Progenitor cell of endocrine pancreas (in vitro differentiated cells): ENCODE measurements around the gene EIF2AK3. TPM values are rescaled to one million over a fixed set of nuclear protein-coding genes. Genes with fewer than 3 reads are reported as not detected.

Experiments
- DNase-seq: peaks from one replicate; pipeline ENCODE4 v3.0.0; 2021; ENCODE audit warnings: low spot score; ENCODE audit not compliant: unreplicated experiment
- H3K27ac Mint-ChIP-seq: 2 replicates; pipeline ENCODE4 v1.8.0; 2021; ENCODE audit warnings: mild to moderate bottlenecking, moderate library complexity, mixed read lengths
- H3K27me3 Mint-ChIP-seq: 2 replicates; pipeline ENCODE4 v1.8.0; 2021; ENCODE audit warnings: mixed read lengths
- H3K36me3 Mint-ChIP-seq: 2 replicates; pipeline ENCODE4 v1.8.0; 2022; ENCODE audit warnings: mixed read lengths; ENCODE audit not compliant: insufficient read depth
- H3K4me1 Mint-ChIP-seq: 2 replicates; pipeline ENCODE4 v1.8.0; 2021; ENCODE audit warnings: low read depth, mixed read lengths
- H3K4me3 Mint-ChIP-seq: 2 replicates; pipeline ENCODE4 v1.8.0; 2021; ENCODE audit warnings: low read depth, mild to moderate bottlenecking, moderate library complexity, mixed read lengths
- H3K9me3 Mint-ChIP-seq: 2 replicates; pipeline ENCODE4 v1.8.0; 2021; ENCODE audit warnings: low read depth, mixed read lengths
- total RNA-seq: library from RNA; stranded (reverse); gene quantifications from 2 replicates; pipeline ENCODE4 v1.2.1, GENCODE V29; 2021
- TF ChIP-seq, protein P1 (sequence below): fragments of 200-600 bp; sonication (generic); IDR thresholded peaks from one replicate; pipeline ENCODE4 v1.5.0; 2021; ENCODE audit warnings: antibody characterized with exemption, mild to moderate bottlenecking; ENCODE audit not compliant: unreplicated experiment

The EIF2AK3 gene
- total RNA-seq, 1 donor from 2014 or later = 20.5 TPM

DNA sequence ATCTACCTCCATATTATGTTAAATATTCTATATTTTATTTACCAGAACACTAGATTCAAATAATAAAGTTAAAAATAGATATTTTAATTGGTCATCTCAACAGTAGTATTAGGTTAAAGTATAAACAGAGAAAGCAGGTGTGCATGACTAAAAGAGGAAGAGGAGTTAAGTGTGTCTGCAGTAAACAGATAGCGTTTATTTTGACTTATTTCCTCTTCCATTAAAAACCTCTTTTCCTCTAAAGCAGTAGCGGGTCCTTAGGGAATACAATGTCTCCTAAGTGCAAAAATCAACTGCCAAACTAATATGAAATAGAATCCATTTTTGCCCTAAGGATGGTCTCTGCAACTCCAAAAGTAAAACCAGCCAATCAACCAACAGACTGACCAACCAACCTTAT lies 27.7 kb downstream of the EIF2AK3 start:
- Mint-ChIP-seq H3K9me3 (no peaks in the 10 kb centered on the region), H3K4me3 (no peak overlapping the region), H3K27me3 (no peaks in the 10 kb centered on the region), H3K36me3 (peaks cover 3% of the 10 kb centered on the region), H3K4me1 (peaks cover 20% of the 10 kb centered on the region), H3K27ac (peak overlapping the region; percentile 89)
- TF ChIP-seq, protein P1, sequence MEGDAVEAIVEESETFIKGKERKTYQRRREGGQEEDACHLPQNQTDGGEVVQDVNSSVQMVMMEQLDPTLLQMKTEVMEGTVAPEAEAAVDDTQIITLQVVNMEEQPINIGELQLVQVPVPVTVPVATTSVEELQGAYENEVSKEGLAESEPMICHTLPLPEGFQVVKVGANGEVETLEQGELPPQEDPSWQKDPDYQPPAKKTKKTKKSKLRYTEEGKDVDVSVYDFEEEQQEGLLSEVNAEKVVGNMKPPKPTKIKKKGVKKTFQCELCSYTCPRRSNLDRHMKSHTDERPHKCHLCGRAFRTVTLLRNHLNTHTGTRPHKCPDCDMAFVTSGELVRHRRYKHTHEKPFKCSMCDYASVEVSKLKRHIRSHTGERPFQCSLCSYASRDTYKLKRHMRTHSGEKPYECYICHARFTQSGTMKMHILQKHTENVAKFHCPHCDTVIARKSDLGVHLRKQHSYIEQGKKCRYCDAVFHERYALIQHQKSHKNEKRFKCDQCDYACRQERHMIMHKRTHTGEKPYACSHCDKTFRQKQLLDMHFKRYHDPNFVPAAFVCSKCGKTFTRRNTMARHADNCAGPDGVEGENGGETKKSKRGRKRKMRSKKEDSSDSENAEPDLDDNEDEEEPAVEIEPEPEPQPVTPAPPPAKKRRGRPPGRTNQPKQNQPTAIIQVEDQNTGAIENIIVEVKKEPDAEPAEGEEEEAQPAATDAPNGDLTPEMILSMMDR = no peak
- no peak for DNase-seq

DNA sequence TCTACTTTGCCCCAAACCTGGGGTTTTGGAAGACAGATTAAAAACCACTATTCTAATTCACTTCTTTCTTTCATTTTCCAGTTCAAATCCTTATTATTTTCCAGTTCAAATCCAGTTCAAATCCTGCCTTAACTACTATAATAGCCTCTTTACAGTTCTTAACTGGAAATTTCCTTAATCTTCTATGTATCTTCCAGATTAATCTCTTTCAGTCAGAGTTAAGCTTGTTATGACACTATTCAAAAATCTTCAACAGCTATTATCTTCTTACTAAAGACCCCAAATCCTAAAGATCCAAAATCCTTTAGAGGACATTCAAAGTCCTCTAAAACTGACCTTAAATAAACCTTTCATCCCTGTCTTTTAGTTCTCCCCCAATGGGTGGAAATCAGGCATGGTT lies 30.1 kb downstream of the EIF2AK3 start:
- TF ChIP-seq, protein P1 = no peak
- H3K27ac Mint-ChIP-seq = no peak overlapping the region
- no peak overlapping the region for H3K4me3 Mint-ChIP-seq
- H3K4me1 Mint-ChIP-seq = peaks cover 20% of the 10 kb centered on the region
- DNase-seq = no peak
- H3K9me3 Mint-ChIP-seq = no peaks in the 10 kb centered on the region
- H3K27me3 Mint-ChIP-seq = no peaks in the 10 kb centered on the region
- peaks cover 8% of the 10 kb centered on the region for H3K36me3 Mint-ChIP-seq

DNA sequence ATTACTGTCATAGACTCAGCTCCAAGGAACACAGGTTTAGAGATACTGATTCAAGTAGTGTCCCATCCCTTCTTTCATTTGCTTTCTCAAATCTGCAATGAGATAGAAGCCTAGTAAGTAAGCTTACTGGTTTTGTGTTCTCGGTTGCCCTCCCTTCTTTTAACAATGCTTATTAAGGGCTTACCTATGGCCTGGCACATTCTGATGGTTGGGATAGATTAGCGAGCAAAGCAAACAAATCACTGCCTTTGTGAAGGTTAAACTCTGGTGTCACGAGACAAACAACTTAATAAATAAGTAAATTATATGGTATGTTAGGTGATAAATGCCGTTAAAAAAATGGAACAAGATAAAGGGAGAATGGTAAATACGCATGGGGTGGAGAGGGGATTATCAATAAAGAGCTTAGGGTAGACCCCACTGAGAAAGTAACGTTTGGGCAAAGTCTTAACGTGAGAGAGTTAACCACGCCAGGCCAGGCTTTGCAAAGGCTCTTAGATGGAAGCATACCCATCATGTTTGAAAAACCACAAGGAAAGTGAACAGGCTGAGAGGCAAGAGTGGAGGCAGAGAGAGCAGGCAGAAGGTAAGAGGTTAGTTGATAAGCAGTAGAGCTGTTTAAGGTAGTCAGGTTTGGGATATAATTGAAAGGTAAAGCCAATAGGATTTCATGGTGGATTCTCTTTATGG lies 31.0 kb downstream of the EIF2AK3 start:
- no peak overlapping the region for H3K4me3 Mint-ChIP-seq
- H3K4me1 Mint-ChIP-seq = peaks cover 20% of the 10 kb centered on the region
- H3K27me3 Mint-ChIP-seq = no peaks in the 10 kb centered on the region
- DNase-seq = no peak
- H3K27ac Mint-ChIP-seq = peak overlapping the region; percentile 80
- peaks cover 8% of the 10 kb centered on the region for H3K36me3 Mint-ChIP-seq
- no peaks in the 10 kb centered on the region for H3K9me3 Mint-ChIP-seq
- TF ChIP-seq, protein P1 = no peak

DNA sequence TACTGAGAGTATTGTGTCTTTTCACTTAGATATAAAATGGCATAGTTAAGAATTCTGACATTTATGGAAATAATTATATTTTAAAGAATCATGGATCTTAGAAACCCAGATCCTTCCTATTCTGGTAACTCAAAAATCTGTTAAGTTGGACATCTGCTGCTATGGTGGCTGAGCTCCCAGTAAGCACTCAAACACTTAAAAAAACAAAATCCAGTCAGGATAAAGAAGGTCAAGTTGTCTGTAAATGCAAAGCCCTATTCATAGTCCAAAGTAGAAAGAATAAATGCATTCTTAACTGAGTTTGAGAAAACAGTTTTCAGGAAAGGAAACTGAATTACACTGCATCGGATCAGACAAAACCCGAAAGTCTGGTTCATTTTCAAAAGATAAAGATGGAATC lies 35.6 kb downstream of the EIF2AK3 start:
- DNase-seq = no peak
- TF ChIP-seq, protein P1 = no peak
- no peak overlapping the region for H3K27ac Mint-ChIP-seq
- H3K4me3 Mint-ChIP-seq = no peak overlapping the region
- H3K4me1 Mint-ChIP-seq = peaks cover 8% of the 10 kb centered on the region
- H3K36me3 Mint-ChIP-seq = peaks cover 13% of the 10 kb centered on the region
- no peaks in the 10 kb centered on the region for H3K27me3 Mint-ChIP-seq
- no peaks in the 10 kb centered on the region for H3K9me3 Mint-ChIP-seq

DNA sequence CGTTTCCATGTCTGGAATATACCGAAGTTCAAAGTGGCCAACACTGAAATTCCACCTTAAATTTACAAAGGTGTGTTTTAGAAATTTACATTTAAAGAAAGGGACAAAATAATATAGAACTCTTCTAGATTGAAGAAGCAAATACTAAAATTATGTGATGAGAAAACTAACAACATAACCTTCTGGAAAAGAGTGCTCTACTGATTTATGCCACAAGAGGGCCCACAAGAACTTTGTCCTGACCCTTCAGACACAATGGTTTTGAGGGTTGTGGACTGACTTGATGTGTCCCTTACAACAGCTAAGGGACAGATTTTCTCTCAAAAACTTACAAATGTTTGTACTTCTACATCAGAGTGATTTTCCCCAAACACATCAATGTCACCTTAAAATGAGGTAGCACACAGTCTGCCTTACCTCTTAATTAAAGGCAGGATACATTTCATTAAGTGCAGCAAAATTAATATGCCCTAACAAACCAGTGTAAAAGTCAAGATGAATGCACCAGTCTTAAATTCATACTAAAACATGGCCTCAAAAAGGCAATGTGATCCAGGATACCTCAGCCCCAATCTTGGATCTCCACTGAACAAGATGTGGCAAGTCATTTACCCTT lies 36.2 kb downstream of the EIF2AK3 start:
- peak; percentile 16 for DNase-seq
- no peak overlapping the region for H3K4me3 Mint-ChIP-seq
- peak overlapping the region; percentile 76 for H3K27ac Mint-ChIP-seq
- H3K36me3 Mint-ChIP-seq = peaks cover 13% of the 10 kb centered on the region
- H3K4me1 Mint-ChIP-seq = peaks cover 3% of the 10 kb centered on the region
- H3K27me3 Mint-ChIP-seq = no peaks in the 10 kb centered on the region
- TF ChIP-seq, protein P1 = peak; percentile 89
- H3K9me3 Mint-ChIP-seq = no peaks in the 10 kb centered on the region
